Stimulated activated CD8-positive, alpha-beta memory T cell treated with anti-CD3 and anti-CD28 coated beads, Interleukin-15, amount 100 ng/mL, for 48 hours (primary cell): ENCODE measurements around the gene PLTP.

Experiments used
- DNase-seq, 2 donors: peaks; one replicate each; pipeline ENCODE4 v3.0.0-alpha.2; 2020; ENCODE audit warnings: low read depth in 2 of 2

The PLTP gene

GRCh38 chr20:45898285-45898684 is 13.7 kb downstream of the PLTP start:
- DNase-seq, result no peak

GRCh38 chr20:45897692-45898091 is 14.3 kb downstream of the PLTP start:
- no peak for DNase-seq

GRCh38 chr20:45897289-45897688 is 14.7 kb downstream of the PLTP start:
- DNase-seq, result no peak

GRCh38 chr20:45896641-45897161 is 15.3 kb downstream of the PLTP start:
- no peak for DNase-seq

- no peak for DNase-seq
Measured at GRCh38 chr20:45894797-45895196, 17.2 kb downstream of the PLTP start.

GRCh38 chr20:45893831-45894230 is 18.1 kb downstream of the PLTP start:
- DNase-seq, result no peak

- no peak for DNase-seq
Measured at GRCh38 chr20:45892828-45893500, 19.0 kb downstream of the PLTP start.

GRCh38 chr20:45892049-45892825 is 19.7 kb downstream of the PLTP start:
- no peak for DNase-seq

GRCh38 chr20:45890985-45891983 is 20.7 kb downstream of the PLTP start, which contains the start of the genes CTSA and NEURL2:
TSS of gene CTSA (plus strand) at chr20:45891335. CDS start at chr20:45891569, 234 bp downstream.
TSS of gene NEURL2 (minus strand) at chr20:45891208. CDS start at chr20:45890991, 217 bp downstream.
- DNase-seq, result peak; percentile 74 to 79

- peak; percentile 39 to 42 for DNase-seq
Measured at GRCh38 chr20:45890077-45890984, 21.6 kb downstream of the PLTP start.

- DNase-seq, result no peak
Measured at GRCh38 chr20:45888681-45889080, 23.3 kb downstream of the PLTP start.

GRCh38 chr20:45887346-45887715 is 24.6 kb downstream of the PLTP start, which contains the start of gene SPATA25:
TSS of gene SPATA25 (minus strand) at chr20:45887622. CDS start at chr20:45887590, 32 bp downstream.
- no peak for DNase-seq

- DNase-seq, result no peak
Measured at GRCh38 chr20:45886590-45887345, 25.2 kb downstream of the PLTP start.

- DNase-seq, result no peak
Measured at GRCh38 chr20:45883100-45883469, 28.9 kb downstream of the PLTP start.

GRCh38 chr20:45882469-45883099 is 29.4 kb downstream of the PLTP start:
- DNase-seq, result no peak

- DNase-seq, result peak; percentile 95
Measured at GRCh38 chr20:45880988-45881788, 30.8 kb downstream of the PLTP start, which contains the start of gene ZSWIM1. TSS of gene ZSWIM1 (plus strand) at chr20:45881227. CDS start at chr20:45882593, 1,366 bp downstream.

- no peak for DNase-seq
Measured at GRCh38 chr20:45878076-45878761, 33.7 kb downstream of the PLTP start.

- DNase-seq, result no peak
Measured at GRCh38 chr20:45874576-45874975, 37.4 kb downstream of the PLTP start.
